IMR-90 (cell line): ENCODE results near the gene EMID1.

Experiments
- CEBPB ChIP-seq: IDR thresholded peaks from 2 replicates; pipeline ENCODE4 v1.6.1; 2012; ENCODE audit warnings: low read depth, low read length, improper control_type of control experiment
- CTCF ChIP-seq: conservative IDR thresholded peaks from 2 replicates; pipeline ENCODE4 v1.5.1; 2012; ENCODE audit warnings: mild to moderate bottlenecking, low read depth, low read length, improper control_type of control experiment

- no peak for TF ChIP-seq CTCF
- no peak for TF ChIP-seq CEBPB
These were observed 33.5 kb upstream of the EMID1 start for GRCh38 chr22:29172216-29172615.
